Measurements from ENCODE around the gene MASP1.

GRCh38 chr3:187290503-187290902 is 1.0 kb downstream of the MASP1 start:
- TF ChIP-seq CTCF (IDR thresholded peaks at IDR 0.05) (no peak), POLR2A (IDR thresholded peaks at IDR 0.05) (no peak)

Data from suprapubic skin (tissue), 3 donors.